PFSK-1 (cell line): ENCODE data around the gene SULF2.

ENCODE experiments used
- POLR2AphosphoS5 ChIP-seq: IDR thresholded peaks from 2 replicates; pipeline ENCODE4 v1.6.1; 2012; ENCODE audit warnings: low read depth, mild to moderate bottlenecking, control low read depth, low read length, moderate library complexity
- SIN3A ChIP-seq: IDR thresholded peaks from 2 replicates; pipeline ENCODE4 v1.6.1; 2012; ENCODE audit warnings: mild to moderate bottlenecking, low read length, moderate library complexity, borderline replicate concordance; ENCODE audit not compliant: insufficient read depth
- TF ChIP-seq, protein P1 (sequence below), 2 experiments: IDR thresholded peaks; 2 replicates each; pipeline versions ENCODE4 v1.6.1 to v1.8.0; 2011 to 2012; ENCODE audit warnings: low read depth in 2 of 2, low read length in 2 of 2, control low read depth in 1 of 2, inconsistent platforms in 1 of 2, mild to moderate bottlenecking in 1 of 2, moderate library complexity in 1 of 2; ENCODE audit not compliant: insufficient read depth in 1 of 2

DNA sequence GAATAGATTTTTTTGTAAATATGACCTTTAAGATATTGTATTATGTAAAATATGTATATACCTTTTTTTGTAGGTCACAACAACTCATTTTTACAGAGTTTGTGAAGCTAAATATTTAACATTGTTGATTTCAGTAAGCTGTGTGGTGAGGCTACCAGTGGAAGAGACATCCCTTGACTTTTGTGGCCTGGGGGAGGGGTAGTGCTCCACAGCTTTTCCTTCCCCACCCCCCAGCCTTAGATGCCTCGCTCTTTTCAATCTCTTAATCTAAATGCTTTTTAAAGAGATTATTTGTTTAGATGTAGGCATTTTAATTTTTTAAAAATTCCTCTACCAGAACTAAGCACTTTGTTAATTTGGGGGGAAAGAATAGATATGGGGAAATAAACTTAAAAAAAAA, 130.9 kb downstream of the SULF2 start:
- no peak for TF ChIP-seq SIN3A
- TF ChIP-seq POLR2AphosphoS5, result no peak
- TF ChIP-seq, protein P1, sequence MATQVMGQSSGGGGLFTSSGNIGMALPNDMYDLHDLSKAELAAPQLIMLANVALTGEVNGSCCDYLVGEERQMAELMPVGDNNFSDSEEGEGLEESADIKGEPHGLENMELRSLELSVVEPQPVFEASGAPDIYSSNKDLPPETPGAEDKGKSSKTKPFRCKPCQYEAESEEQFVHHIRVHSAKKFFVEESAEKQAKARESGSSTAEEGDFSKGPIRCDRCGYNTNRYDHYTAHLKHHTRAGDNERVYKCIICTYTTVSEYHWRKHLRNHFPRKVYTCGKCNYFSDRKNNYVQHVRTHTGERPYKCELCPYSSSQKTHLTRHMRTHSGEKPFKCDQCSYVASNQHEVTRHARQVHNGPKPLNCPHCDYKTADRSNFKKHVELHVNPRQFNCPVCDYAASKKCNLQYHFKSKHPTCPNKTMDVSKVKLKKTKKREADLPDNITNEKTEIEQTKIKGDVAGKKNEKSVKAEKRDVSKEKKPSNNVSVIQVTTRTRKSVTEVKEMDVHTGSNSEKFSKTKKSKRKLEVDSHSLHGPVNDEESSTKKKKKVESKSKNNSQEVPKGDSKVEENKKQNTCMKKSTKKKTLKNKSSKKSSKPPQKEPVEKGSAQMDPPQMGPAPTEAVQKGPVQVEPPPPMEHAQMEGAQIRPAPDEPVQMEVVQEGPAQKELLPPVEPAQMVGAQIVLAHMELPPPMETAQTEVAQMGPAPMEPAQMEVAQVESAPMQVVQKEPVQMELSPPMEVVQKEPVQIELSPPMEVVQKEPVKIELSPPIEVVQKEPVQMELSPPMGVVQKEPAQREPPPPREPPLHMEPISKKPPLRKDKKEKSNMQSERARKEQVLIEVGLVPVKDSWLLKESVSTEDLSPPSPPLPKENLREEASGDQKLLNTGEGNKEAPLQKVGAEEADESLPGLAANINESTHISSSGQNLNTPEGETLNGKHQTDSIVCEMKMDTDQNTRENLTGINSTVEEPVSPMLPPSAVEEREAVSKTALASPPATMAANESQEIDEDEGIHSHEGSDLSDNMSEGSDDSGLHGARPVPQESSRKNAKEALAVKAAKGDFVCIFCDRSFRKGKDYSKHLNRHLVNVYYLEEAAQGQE (IDR thresholded peaks at IDR 0.05; ENCODE audit: insufficient read depth in 1 of 2, low read depth in 2 of 2, low read length in 2 of 2), result no peak
